ENCODE data around the gene TRAF3.
"Not testable (repeated sequence)": the region's sequence is repeated elsewhere in the genome, so short reads cannot be mapped to it uniquely, and the experiment has no call there.

The TRAF3 gene

DNA sequence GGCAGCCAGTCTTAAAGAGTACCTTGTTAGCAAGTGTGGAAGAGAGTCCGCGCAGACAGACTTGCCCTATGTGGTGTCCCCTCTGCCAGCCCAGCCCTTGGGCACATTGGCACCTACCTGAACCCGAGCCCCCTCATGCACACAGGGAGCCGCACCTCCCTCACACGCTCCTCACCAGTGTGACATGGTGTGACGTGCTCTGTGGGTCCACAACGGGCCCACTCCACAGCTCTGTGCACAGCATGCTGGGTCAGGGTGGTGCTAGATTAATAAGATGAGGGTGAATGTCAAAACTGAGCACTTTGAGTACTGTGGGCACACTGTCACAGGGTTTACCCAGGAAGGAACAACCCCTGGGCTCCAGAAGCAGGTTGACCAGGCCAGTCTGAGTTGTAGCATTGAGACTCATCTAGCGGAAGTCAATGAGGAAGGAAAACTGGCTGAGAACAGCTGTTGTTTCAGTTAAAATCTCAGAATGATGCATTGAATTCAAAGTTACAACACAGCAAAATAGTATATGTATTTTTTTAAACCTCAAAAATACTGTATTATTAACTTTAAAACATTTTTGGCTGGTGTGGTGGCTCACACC lies 91.8 kb downstream of the TRAF3 start:
- DNase-seq = no peak

DNA sequence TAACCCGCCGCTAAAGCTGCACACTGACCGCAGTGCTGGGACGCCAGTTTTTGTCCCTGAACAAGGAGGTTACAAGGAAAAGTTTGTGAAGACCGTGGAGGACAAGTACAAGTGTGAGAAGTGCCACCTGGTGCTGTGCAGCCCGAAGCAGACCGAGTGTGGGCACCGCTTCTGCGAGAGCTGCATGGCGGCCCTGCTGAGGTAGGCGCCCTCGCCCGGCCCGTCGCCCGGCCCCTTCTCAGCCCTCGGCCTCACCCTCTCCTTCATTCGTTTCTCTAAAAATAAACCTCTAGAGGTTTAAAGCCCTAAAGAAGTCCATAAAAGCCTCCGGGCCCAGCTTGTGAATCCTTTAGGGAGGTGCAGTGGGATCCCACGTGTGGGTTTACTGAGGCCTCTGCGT lies 93.0 kb downstream of the TRAF3 start:
- DNase-seq = no peak

DNA sequence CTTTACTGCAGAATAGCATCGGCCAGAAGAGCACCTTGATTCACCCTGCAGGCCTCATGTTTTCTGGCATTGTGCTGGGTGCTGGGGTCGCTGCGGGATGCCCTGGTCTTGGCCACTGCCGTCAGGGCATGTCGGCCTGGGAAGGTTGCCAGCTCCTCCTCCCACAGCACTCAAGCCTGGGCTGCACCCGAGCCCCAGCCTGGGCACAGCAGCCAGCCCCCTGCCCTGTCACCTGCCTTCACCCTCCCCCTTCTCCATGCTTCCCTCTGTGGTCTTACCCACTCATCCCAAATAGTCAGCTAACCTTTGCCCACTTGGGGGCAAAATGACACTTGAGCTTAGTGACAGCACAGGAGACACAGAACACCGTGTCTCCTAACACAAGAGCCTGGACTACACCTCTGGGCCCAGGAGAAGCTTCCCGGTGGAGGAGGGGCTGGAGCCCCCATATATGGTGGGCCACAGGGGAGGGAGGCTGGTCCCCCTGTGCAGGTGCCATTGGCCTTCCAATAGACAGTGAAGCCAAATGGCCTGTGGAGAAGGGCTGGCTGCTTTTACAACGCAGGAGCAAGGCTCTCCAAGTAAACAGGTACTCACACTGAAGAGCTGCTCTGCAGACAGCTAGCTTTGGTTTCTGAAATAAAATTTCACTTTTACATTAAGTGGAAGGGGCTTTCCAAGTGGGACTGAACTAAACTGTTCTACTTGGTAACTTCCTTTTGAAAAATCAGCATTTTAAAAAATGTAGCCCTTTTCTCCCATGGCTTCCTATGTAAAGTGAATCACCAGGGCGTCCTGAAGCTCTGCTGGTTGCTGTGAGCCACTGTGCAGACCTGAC lies 94.0 kb downstream of the TRAF3 start:
- no peak for DNase-seq

DNA sequence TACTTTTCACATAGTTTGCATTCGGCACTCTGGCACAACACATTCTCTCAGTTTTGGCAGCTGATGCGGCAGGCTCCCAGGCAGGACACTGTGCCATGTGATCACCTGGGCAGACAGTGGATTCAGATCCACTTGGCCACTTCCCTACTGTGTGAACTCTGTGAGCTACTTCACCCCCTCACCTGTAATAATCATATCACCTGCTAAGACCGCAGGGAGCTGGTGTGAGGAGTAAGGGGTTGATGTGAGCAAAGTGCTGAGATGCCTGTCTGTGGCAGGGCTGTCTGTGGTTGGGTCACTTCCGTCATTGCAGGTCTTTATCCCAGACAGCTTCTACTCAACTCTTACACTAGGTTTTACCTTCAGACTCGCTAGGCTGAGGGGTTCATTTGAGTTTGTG lies 94.8 kb downstream of the TRAF3 start:
- no peak for DNase-seq

DNA sequence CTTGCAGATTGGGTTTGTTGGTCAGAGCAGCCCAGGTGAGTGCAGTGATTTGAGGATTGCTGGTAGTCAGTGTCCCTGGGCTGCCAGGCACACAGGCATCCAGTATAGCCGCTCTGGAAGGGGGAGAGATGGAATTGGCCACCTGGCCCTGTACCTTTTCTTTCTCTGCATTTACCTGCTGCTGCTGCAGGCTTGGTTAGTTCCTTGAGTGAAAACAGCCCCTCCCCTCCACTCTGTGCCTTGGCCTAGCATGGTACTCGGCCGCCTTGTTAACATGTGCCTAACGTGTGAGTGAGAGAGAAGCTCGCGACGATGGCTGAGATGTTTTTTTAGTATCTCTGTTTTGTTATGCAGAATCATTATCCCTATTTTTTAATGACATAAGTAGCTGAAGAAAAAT lies 95.9 kb downstream of the TRAF3 start:
- DNase-seq = no peak

DNA sequence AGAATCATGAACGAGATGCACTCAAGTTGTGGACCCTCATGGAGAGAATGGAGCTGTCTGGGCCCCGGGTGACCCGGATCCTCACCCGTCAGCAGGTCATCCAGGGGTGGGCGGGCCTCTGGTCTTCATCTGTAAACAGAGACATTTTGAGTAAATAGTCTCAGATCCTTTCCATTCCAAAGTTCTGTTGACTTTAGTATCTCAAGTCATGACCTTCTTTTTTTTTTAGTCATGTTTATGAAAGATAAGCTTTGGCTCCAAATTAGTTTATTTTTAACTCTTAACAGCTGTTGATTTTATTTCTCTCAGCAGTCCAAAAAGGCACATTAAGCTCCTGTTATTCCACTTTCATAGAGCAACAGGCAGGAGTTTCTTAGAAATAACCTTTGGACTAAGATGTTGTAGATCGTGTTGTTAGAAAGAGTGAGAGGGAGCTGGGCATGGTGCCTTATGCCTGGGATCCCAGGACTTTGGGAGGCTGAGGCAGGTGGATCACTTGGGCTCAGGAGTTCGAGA lies 96.4 kb downstream of the TRAF3 start:
- no peak for DNase-seq

DNA sequence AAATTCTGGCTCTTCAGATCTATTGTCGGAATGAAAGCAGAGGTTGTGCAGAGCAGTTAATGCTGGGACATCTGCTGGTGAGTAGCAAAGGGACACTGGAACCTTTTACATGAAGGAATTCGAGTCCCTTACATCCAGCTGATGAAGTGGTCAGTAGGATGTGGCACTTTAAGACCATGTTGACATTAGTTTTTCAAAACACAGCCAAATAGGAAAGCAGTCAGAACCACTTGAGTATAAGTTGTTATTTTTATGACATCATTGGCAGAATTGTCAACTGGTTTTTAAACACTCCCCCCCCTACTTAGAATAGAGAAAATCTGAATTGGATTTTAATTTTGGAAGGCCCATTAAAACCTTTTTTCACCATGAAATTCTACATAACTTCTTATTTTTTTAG lies 98.4 kb downstream of the TRAF3 start:
- no peak for DNase-seq

DNA sequence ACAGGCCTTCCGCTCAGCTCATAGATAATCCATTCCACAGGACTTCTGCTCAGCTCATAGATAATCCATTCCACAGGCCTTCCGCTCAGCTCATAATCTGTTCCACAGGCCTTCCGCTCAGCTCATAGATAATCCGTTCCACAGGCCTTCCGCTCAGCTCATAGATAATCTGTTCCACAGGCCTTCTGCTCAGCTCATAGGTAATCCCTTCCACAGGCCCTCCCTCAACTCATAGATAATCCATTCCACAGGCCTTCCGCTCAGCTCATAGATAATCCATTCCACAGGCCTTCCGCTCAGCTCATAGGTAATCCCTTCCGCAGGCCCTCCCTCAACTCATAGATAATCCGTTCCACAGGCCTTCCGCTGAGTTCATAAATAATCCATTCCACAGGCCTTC lies 100.3 kb downstream of the TRAF3 start:
- not testable (repeated sequence) for DNase-seq

DNA sequence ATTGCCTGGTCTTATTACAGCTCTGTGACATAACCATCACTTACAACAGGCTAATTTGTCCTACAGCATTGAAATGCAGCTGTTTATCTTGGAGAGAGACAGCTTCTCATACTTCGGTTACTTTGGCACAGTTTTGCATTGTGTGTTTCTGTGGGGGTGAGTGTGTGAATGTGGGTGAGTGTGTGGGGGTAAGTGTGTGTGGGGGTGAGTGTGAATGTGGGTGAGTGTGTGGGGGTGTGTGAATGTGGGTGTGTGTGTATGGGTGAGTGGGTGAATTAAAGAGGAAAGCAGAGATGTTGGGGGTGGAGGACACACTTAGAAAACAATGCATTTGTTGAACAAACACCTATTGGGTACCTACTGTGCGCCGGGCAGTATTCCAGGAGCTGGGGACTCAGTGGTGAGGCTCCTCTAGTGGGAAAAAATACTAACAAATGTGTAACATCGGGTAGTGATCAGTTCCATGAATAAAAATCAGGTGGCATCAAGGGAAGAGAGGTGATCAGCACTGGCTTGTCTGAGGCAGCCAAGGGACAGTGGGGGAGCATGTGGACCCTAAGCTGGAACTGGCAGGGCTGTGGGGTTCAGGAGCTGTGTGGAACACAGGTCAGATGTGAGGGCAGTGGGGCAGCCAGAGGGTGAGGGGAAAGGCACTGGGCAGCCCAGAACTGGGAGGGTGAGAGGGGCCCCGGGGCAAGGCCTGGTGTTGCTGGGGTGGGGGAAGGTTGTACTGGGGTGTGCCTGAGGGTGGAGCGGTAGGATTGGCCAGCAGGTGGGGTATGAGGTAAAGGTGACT lies 101.1 kb downstream of the TRAF3 start:
- no peak for DNase-seq

DNA sequence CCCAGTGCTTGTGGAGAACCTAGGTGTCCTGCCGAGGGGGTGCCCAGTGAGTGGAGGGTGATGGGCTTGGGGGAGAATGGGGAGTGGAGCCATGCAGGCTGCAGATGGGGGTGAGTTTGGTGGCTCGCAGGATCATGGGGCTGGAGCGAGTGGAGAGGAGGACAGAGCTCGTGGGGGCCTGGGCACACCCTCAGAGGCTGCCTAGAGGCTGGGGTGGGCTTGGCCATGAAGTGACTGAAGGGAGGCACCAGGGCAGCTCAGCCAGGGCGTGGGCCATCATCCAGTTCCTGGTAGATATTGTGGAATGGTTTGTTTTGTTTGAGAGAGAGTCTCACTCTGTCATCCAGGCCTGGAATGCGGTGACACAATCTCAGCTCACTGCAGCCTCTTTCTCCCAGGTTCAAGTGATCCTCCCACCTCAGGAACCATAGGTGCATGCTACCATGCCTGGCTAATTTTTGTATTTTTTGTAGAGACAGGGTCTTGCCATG lies 101.8 kb downstream of the TRAF3 start:
- DNase-seq = no peak

DNA sequence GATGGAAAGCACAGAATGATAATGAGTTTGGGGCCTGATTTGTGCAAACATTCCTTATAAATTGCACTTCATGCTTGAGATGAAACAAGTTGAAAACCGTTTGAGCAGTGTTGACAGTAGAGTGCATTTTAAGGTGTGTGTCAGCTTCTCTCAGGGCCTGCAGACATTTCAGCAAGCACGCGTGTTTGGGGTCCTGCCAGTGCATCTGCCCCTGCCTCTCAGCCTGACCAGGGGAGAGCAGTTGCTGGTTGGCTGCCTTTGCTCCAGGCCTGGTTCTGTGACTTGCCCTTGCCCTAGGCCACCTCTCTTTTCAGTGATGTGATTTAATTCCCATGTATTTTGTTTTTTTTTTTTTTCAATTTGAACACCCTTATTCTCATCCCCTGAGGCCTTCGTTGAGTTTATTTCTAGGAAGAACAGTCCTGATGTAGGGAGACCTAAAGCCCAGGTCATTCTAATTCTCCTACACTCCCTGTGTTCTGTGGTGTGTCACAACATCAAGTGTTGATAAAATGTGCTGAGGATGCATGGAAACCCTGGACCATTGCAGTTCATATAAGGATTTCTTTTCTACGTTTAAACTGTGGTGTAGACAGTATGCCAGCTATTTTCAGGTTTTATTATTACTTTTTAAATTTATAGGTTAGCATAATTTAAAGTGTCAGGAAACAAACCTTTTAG lies 105.1 kb downstream of the TRAF3 start:
- no peak for DNase-seq

DNA sequence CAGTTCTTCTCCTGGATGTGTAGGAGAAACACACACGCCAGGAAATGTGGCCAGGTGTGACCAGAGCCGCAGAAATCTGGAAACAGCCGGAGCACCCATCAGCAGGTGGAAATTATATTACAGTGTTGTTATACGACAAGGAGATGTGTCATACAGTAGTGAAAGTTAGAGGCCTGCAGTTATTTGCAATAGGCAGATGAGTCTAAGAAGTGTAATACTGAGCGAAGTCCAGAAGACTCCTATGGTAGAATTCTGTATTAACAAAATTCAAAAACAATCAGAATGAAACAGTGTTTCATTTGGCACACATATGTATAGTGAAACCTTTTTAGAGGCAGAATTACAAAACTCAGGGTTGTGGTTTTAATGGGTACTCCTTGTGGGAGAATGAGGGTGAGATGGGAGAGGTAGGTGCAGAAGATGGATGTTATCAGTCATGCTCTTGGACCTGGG lies 105.9 kb downstream of the TRAF3 start:
- DNase-seq = no peak

DNA sequence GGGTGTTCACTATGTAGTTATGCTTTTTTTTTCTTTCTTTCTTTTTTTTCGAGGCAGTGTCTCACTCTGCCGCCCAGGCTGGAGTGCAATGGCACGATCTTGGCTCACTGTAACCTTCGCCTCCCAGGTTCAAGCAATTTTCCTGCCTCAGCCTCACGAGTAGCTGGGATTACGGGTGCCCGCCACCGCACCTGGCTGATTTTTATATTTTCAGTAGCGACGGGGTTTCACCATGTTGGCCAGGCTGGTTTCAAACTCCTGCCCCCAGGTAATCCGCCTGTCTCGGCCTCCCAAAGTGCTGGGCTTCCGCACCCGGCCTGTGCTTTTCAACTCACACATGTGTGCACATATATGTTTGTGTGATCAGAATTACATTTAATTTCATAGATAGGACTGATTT lies 106.3 kb downstream of the TRAF3 start:
- DNase-seq = no peak

DNA sequence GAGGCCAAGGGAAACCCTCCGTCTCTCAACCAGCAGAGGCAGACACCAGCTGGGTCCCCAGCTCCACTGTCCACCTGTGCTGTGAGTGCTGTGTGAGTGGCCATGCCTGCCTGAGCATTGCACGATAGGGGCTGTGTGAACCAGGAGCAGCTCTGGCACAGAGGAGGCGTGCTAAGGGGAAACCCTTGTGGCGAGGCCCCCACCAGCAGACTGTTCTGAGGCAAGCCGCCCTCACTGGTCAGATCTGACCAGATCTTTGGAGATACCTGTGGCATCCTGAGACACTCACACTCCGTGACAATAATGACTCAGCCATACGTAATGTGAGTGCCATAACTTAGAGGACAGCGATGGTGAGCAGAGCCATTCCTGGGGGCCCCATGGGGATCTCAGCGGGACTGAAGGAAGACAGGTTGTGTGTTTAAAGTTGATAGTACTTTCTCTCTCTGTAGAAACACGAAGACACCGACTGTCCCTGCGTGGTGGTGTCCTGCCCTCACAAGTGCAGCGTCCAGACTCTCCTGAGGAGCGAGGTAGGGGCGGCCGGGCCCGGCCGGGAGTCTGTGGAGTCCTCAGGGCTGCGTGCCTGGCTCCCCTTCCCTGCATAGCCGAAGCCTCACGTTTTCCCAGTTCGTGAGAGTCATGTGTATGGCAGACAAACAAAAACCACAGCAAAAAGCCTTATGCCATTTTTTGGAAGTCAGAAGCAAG lies 108.6 kb downstream of the TRAF3 start:
- DNase-seq = no peak

DNA sequence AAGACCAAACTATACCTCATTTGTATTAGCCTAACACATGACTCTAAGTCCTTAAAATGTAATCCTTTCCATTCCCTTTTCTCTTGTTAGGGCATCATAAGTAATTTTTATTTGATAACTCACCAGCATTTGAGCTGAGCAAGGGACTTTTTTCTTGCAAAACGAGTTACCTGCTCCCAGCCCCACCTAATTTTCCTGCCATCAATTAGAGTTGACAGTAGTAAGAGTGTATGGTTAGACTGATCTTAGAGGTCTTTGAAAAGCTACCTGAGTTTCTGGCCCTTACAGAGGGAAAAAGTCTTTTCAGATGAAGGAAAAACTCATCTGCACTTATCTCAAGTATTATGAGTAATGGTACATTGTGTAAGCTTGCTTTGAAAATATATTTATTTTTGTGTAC lies 111.5 kb downstream of the TRAF3 start:
- DNase-seq = no peak

DNA sequence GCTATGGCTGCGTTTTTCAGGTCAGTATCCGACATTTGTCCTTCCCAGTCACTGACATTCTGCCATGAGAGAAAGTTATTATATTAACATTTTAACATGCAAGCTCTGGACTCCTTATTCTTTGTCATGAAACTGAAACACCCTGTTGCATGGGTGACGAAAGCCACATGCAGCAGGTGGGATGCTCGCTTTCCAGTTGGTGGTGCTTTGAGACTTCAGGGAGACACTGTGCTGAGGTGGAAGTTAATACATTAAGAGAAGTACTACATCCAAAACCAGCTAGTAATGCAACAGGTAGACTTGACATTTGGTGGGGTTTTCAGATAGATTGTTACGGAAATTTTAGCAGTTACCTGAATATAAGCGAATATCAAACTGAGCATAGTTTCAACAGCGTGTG lies 112.4 kb downstream of the TRAF3 start:
- DNase-seq = no peak

DNA sequence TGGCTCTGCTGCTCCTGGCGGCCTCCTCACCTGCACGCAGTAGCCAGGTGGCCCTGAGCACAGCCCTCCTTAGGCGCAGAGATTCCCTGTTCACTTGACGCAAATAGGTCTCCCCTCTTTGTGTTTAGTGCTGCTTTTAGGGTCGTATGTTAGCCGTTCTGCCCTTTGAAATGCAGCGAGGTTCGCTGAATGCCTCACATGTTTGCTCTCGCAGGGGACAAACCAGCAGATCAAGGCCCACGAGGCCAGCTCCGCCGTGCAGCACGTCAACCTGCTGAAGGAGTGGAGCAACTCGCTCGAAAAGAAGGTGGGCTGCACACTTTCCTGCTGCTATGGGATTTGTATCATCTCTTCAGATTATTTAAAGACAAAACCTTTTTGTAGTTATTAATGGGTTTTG lies 113.9 kb downstream of the TRAF3 start:
- no peak for DNase-seq

DNA sequence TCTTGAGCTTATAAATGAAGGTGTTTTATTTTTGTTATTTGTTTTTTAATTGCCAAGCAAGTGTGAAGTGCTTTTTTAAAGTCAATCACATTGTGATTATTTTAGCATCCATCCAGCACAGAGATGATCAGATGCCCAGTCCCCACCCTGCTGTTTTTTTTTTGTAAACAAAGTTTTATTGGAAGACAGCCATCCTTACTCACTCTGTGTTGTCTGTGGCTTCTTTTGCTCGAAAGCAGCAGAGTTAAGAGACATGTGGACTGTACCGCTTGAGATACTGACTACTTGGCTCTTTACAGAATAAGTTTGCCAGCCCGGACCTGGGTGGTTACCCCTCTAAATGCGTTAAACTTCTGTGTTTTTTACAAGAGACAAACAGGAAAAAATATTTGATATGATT lies 114.3 kb downstream of the TRAF3 start:
- DNase-seq = peak; percentile 28

DNA sequence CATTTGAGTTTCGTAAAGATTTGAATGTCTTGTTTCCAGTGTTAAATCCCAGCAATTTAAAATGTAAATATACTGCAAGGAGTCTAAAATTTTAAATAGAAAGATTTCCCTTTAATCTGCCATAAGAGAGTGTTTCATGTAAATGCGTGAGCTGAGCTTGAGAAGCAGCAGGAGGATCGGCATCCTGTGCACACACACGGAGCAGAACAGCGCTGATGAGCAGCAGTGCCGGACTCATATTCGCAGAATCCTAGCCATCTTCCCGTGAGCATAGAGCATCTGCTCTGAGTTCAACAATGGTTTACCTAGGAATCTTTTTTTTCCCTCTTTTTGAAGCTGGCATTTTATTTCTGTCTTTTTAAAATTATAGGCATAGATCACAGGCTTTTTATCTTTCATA lies 115.4 kb downstream of the TRAF3 start:
- no peak for DNase-seq

DNA sequence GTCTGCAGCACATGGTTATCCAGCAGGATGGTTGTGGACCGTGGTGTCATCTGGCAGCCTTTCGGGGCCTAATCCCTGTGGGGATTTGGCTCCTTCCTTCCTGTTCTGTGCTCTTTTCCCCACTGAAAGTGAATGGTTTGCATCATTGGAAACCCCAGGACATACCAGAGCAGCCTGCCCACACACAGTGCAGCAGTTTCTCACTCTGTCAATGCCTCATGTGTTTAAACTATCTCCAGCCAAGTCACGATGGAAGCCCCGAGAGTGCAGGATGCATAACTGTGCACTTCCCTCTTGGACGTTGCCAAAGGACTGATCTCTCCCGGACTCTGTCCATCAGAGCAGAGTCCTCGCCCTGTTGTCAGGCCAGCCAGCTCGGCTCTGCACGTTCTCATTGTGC lies 116.2 kb downstream of the TRAF3 start:
- peak; percentile 92 for DNase-seq

DNA sequence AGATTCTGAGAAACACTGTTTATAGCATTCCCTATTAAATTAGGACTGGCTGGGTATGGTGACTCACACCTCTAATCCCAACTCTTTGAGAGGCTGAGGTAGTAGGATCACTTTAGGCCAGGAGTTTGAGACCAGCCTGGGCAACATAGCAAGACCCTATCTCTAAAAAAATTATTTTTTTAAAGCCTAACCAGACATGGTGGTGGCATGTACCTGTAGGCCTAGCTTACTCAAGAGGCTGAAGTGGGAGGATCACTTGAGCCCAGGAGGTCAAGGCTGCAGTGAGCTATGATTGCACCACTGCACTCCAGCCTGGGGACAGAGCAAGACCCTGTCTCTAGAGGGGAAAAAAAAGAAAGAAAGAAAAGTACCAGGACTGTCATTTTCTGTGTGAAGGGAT lies 119.5 kb downstream of the TRAF3 start:
- not testable (repeated sequence) for DNase-seq
